Measurements from ENCODE around the gene MUC5AC.

DNA sequence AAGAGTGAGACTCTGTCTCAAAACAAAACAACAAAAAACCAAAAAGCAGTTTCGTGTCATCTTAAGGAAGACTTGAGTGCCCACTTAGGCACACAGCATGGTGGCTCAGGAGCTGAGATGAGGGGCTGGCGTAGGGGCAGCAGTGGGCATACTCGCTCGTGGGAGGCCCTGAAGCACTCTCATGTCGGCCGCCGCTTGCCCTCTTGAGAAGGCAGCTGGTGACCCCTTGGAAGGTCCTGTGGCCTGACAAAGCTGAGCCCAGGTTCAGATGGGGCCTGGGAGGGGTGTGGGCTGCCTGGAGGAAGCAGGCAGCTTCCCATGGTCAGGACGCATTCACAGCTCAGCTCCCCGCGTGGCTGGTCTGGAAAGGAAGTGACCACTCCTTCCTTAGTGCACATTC lies 80.1 kb downstream of the MUC5AC start:
- TF ChIP-seq, protein P1, sequence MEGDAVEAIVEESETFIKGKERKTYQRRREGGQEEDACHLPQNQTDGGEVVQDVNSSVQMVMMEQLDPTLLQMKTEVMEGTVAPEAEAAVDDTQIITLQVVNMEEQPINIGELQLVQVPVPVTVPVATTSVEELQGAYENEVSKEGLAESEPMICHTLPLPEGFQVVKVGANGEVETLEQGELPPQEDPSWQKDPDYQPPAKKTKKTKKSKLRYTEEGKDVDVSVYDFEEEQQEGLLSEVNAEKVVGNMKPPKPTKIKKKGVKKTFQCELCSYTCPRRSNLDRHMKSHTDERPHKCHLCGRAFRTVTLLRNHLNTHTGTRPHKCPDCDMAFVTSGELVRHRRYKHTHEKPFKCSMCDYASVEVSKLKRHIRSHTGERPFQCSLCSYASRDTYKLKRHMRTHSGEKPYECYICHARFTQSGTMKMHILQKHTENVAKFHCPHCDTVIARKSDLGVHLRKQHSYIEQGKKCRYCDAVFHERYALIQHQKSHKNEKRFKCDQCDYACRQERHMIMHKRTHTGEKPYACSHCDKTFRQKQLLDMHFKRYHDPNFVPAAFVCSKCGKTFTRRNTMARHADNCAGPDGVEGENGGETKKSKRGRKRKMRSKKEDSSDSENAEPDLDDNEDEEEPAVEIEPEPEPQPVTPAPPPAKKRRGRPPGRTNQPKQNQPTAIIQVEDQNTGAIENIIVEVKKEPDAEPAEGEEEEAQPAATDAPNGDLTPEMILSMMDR (conservative IDR thresholded peaks at IDR 0.05; ENCODE audit: low read depth, low read length) = no peak
- TF ChIP-seq EZH2 (IDR thresholded peaks at IDR 0.05; ENCODE audit: low read length, unreplicated experiment) = no peak
- no peak for TF ChIP-seq EZH2phosphoT487 (IDR thresholded peaks at IDR 0.05; ENCODE audit: borderline replicate concordance, low read length)
